ENCODE measurements around the gene CTSC.
"Not testable (repeated sequence)": the region's sequence is repeated elsewhere in the genome, so short reads cannot be mapped to it uniquely, and the experiment has no call there.

CTSC gene

GRCh38 chr11:88352139-88352538 is 14.6 kb upstream of the CTSC start:
- peak; percentile 75 for DNase-seq (ENCODE audit: low read depth)

GRCh38 chr11:88348870-88349269 is 11.3 kb upstream of the CTSC start:
- peak; percentile 94 for DNase-seq (ENCODE audit: low read depth)

- DNase-seq (ENCODE audit: low read depth): no peak
Measured at GRCh38 chr11:88345949-88346348, 8.4 kb upstream of the CTSC start.

- DNase-seq (ENCODE audit: low read depth): peak; percentile 64
Measured at GRCh38 chr11:88345408-88345807, 7.9 kb upstream of the CTSC start.

- DNase-seq (ENCODE audit: low read depth): peak; percentile 45
Measured at GRCh38 chr11:88344869-88345268, 7.3 kb upstream of the CTSC start.

- DNase-seq (ENCODE audit: low read depth): no peak
Measured at GRCh38 chr11:88341522-88342251, 4.2 kb upstream of the CTSC start.

GRCh38 chr11:88340366-88340935 is 2.9 kb upstream of the CTSC start:
- no peak for DNase-seq (ENCODE audit: low read depth)

GRCh38 chr11:88337987-88338668 is 592 bp upstream of the CTSC start:
- DNase-seq (ENCODE audit: low read depth): peak; percentile 93

- peak; percentile 30 for DNase-seq (ENCODE audit: low read depth)
Measured at GRCh38 chr11:88335284-88335683, 2.3 kb downstream of the CTSC start.

GRCh38 chr11:88333862-88334261 is 3.7 kb downstream of the CTSC start:
- DNase-seq (ENCODE audit: low read depth): no peak

GRCh38 chr11:88332851-88333250 is 4.7 kb downstream of the CTSC start:
- no peak for DNase-seq (ENCODE audit: low read depth)

- no peak for DNase-seq (ENCODE audit: low read depth)
Measured at GRCh38 chr11:88330826-88331428, 6.6 kb downstream of the CTSC start.

GRCh38 chr11:88329563-88330250 is 7.8 kb downstream of the CTSC start:
- no peak for DNase-seq (ENCODE audit: low read depth)

GRCh38 chr11:88327462-88328143 is 9.9 kb downstream of the CTSC start:
- no peak for DNase-seq (ENCODE audit: low read depth)

- no peak for DNase-seq (ENCODE audit: low read depth)
Measured at GRCh38 chr11:88327061-88327460, 10.5 kb downstream of the CTSC start.

- DNase-seq (ENCODE audit: low read depth): no peak
Measured at GRCh38 chr11:88326099-88326498, 11.4 kb downstream of the CTSC start.

- no peak for DNase-seq (ENCODE audit: low read depth)
Measured at GRCh38 chr11:88324562-88325345, 12.8 kb downstream of the CTSC start.

GRCh38 chr11:88322881-88323280 is 14.7 kb downstream of the CTSC start:
- DNase-seq (ENCODE audit: low read depth): not testable (repeated sequence)

GRCh38 chr11:88321412-88321811 is 16.1 kb downstream of the CTSC start:
- DNase-seq (ENCODE audit: low read depth): not testable (repeated sequence)

- DNase-seq (ENCODE audit: low read depth): peak; percentile 77
Measured at GRCh38 chr11:88320149-88320559, 17.4 kb downstream of the CTSC start.

GRCh38 chr11:88318017-88318416 is 19.5 kb downstream of the CTSC start:
- no peak for DNase-seq (ENCODE audit: low read depth)

All from amniotic epithelial cell (primary cell).